Measurements from ENCODE around the gene PKD2L2.
A peak's percentile ranks its signal among the peaks of the same experiment; 100 is the strongest.
"Not testable (repeated sequence)": the region's sequence is repeated elsewhere in the genome, so short reads cannot be mapped to it uniquely, and the experiment has no call there.

Gene PKD2L2

DNA sequence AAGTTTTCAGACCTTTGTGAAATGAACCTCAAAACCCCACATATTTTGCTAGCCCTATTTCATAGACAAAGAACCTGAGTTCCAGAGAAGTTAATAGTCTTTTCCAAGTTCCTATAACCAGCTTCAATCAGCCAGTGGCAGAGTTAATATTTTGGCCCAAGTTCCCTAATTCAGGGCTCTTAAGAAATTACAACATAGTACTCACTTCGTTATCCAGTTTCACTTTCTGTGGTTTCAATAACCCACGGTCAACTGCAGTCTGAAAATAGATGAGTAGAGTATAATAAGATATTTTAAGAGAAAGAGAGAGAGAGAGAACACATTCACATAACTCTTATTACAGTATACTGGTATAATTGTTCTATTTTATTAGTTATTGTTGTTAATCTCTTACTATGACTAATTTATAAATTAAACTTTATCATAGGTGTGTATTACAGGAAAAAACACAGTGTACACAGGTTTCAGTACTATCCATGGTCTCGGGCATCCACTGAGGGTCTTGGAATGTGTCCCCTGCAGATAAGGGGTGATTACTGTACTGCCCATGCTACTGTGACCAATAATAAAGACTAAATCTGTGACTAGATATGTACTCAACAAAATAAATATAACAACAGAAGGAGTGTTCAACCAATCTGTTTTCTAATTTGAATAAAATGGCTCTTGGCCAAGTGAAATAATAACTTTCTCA, 30.9 kb upstream of the PKD2L2 start:
- no peak overlapping the region for H3K27ac ChIP-seq (ENCODE audit: extremely low read depth, low read depth, low read length)
- H3K4me1 ChIP-seq (ENCODE audit: control insufficient read depth, insufficient read depth, low read length) = peaks cover 5% of the 10 kb centered on the region; the same call in 1 of the 2 replicates
- H3K4me3 ChIP-seq (ENCODE audit: low read depth, low read length) = no peak overlapping the region
- CTCF ChIA-PET = no interaction called here
- H3K36me3 ChIP-seq (ENCODE audit: control insufficient read depth in 2 of 2, insufficient read depth in 1 of 2, low read length in 2 of 2) = no peaks in the 10 kb centered on the region; a peak in 1 of 3 replicates
- H3K9me3 ChIP-seq (ENCODE audit: control insufficient read depth, insufficient read depth, low read depth, low read length) = no peaks in the 10 kb centered on the region
- TF ChIP-seq ZNF48 (tag by site-specific recombination; IDR thresholded peaks at IDR 0.05) (no peak), ZFP69B (tag by site-specific recombination; IDR thresholded peaks at IDR 0.05) (no peak), ZNF112 (tag by site-specific recombination; IDR thresholded peaks at IDR 0.05) (no peak), ZNF670 (tag by site-specific recombination; IDR thresholded peaks at IDR 0.05; ENCODE audit: low read depth) (no peak), ZNF664 (tag by site-specific recombination; IDR thresholded peaks at IDR 0.05) (0 out of 2 replicates have a peak, but pooled peaks have one; percentile 27)
- POLR2A ChIA-PET = no interaction called here

DNA sequence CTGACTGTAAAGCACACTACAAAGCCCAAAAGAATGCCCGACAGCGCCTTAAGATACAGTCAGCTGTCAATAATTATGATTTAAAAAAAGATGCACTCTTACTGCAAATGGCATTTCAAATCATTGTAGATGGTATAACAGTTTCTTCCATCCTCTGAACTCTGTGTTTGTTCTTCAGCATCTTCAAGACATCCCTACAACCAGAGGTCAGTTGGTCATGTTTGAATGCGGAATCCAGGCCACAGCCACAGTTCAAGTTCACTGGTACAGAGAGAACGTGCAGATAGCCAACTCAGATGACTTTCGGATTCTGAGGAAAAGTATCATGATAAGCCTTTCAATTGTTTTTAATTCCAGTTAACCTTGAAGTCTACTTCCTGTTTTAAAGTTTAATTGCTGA, 30.3 kb upstream of the PKD2L2 start:
- Histone ChIP-seq H3K4me1 (ENCODE audit: control insufficient read depth, insufficient read depth, low read length) (peaks cover 5% of the 10 kb centered on the region; the same call in 1 of the 2 replicates), H3K4me3 (ENCODE audit: low read depth, low read length) (no peak overlapping the region), H3K9me3 (ENCODE audit: control insufficient read depth, insufficient read depth, low read depth, low read length) (no peaks in the 10 kb centered on the region), H3K27ac (ENCODE audit: extremely low read depth, low read depth, low read length) (no peak overlapping the region), H3K36me3 (ENCODE audit: control insufficient read depth in 2 of 2, insufficient read depth in 1 of 2, low read length in 2 of 2) (no peaks in the 10 kb centered on the region; a peak in 1 of 3 replicates)
- POLR2A ChIA-PET = no interaction called here
- TF ChIP-seq ZNF560 (tag by site-specific recombination; IDR thresholded peaks at IDR 0.05; ENCODE audit: borderline replicate concordance) (no peak), KLF8 (tag by site-specific recombination; IDR thresholded peaks at IDR 0.05) (no peak), PRDM1 (tag by site-specific recombination; IDR thresholded peaks at IDR 0.05) (0 out of 2 replicates have a peak, but pooled peaks have one; percentile 19), ZNF558 (tag by site-specific recombination; IDR thresholded peaks at IDR 0.05) (no peak)
- CTCF ChIA-PET = no interaction called here

DNA sequence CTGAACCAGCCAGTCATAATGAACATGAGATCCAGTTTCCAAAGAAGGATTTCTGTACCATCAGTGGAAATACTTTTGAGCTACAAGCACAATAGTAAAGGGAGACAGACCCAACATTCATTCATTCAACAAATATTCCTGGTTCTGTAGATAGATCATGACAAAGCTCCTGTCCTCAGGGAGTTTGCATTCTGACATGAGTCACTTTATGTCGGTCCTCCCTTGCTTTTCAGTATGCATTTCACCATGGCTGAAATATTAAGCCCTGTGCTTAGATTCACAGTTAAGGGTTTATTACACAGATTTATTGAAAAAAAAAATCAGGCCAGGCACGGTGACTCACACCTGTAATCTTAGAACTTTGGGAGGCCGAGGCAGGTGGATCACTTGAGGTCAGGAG, 27.0 kb upstream of the PKD2L2 start:
- Histone ChIP-seq H3K27ac (ENCODE audit: extremely low read depth, low read depth, low read length) (no peak overlapping the region), H3K36me3 (ENCODE audit: control insufficient read depth in 2 of 2, insufficient read depth in 1 of 2, low read length in 2 of 2) (no peaks in the 10 kb centered on the region), H3K4me1 (ENCODE audit: control insufficient read depth, insufficient read depth, low read length) (peaks cover 5% of the 10 kb centered on the region; the same call in 1 of the 2 replicates), H3K9me3 (ENCODE audit: control insufficient read depth, insufficient read depth, low read depth, low read length) (no peaks in the 10 kb centered on the region), H3K4me3 (ENCODE audit: low read depth, low read length) (no peak overlapping the region)
- no peak for TF ChIP-seq ZNF610 (tag by site-specific recombination; IDR thresholded peaks at IDR 0.05; ENCODE audit: borderline replicate concordance)
- TF ChIP-seq ZNF529 (tag by site-specific recombination; IDR thresholded peaks at IDR 0.05; ENCODE audit: insufficient replicate concordance) = no peak
- TF ChIP-seq KLF16 (tag by site-specific recombination; IDR thresholded peaks at IDR 0.05) = no peak
- TF ChIP-seq, protein P1, sequence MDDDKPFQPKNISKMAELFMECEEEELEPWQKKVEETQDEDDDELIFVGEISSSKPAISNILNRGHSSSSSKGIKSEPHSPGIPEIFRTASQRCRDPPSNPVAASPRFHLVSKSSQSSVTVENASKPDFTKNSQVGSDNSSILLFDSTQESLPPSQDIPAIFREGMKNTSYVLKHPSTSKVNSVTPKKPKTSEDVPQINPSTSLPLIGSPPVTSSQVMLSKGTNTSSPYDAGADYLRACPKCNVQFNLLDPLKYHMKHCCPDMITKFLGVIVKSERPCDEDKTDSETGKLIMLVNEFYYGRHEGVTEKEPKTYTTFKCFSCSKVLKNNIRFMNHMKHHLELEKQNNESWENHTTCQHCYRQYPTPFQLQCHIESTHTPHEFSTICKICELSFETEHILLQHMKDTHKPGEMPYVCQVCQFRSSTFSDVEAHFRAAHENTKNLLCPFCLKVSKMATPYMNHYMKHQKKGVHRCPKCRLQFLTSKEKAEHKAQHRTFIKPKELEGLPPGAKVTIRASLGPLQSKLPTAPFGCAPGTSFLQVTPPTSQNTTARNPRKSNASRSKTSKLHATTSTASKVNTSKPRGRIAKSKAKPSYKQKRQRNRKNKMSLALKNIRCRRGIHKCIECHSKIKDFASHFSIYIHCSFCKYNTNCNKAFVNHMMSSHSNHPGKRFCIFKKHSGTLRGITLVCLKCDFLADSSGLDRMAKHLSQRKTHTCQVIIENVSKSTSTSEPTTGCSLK (tag by site-specific recombination; IDR thresholded peaks at IDR 0.05) = no peak
- TF ChIP-seq ZNF239 (tag by site-specific recombination; IDR thresholded peaks at IDR 0.05) = no peak
- TF ChIP-seq ZNF747 (tag by site-specific recombination; IDR thresholded peaks at IDR 0.05) = no peak
- TF ChIP-seq SALL2 (tag by site-specific recombination; IDR thresholded peaks at IDR 0.05; ENCODE audit: borderline replicate concordance) = no peak
- TF ChIP-seq HOXA7 (CRISPR knock-in tag; IDR thresholded peaks at IDR 0.05; ENCODE audit: borderline replicate concordance) = no peak
- TF ChIP-seq ZNF112 (tag by site-specific recombination; IDR thresholded peaks at IDR 0.05) = no peak
- ChIA-PET CTCF (interaction anchor here (1.2 kb wide), 1 partner anchor 83 kb away, joined by 5 read pairs; no protein-coding TSS in a partner anchor), POLR2A (interaction anchor here (0.6 kb wide), 1 partner anchor 26 kb away, joined by 3 read pairs; no protein-coding TSS in a partner anchor)

DNA sequence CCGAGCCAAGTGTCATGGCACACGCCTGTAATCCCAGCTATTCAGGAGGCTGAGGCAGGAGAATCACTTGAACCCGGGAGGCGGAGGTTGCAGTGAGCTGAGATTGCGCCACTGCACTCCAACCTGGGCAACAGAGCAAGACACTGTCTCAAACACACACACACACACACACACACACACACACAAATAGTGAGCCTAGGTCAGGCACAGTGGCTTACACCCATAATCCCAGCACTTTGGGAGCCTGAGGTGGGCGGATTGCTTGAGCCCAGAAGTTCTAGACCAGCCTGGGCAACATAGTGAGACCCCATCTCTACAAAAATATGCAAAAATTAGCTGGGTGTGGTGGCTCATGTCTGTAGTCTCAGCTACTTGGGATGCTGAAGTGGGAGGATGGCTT, 25.6 kb upstream of the PKD2L2 start:
- peak; percentile 96 for TF ChIP-seq ZNF121 (tag by site-specific recombination; IDR thresholded peaks at IDR 0.05)
- CTCF ChIA-PET; POLR2A ChIA-PET; H3K4me3 ChIP-seq (ENCODE audit: low read depth, low read length); H3K36me3 ChIP-seq (ENCODE audit: control insufficient read depth in 2 of 2, insufficient read depth in 1 of 2, low read length in 2 of 2); H3K9me3 ChIP-seq (ENCODE audit: control insufficient read depth, insufficient read depth, low read depth, low read length); H3K27ac ChIP-seq (ENCODE audit: extremely low read depth, low read depth, low read length); H3K4me1 ChIP-seq (ENCODE audit: control insufficient read depth, insufficient read depth, low read length): not testable (repeated sequence)
